OCI-LY7 (cell line): Measurements from ENCODE around the gene CHRNG. TPM values are rescaled to one million over a fixed set of nuclear protein-coding genes. Genes with fewer than 3 reads are reported as not detected.

Experiments used
- BruUV-seq: library from RNA; stranded (reverse); fragments of 400-500 nt; replicated peaks from 2 replicates; lab custom pipeline; 2021; lab: Mats Ljungman, UMichigan
- CTCF ChIA-PET: fragments of 300-600 bp; sonication (Branson Sonifier 250); formaldehyde crosslinking; loops from one replicate; lab custom pipeline; 2022; ENCODE audit warnings: antibody characterized with exemption; ENCODE audit not compliant: unreplicated experiment; lab: Charles Lee
- POLR2A ChIA-PET: fragments of 300-600 bp; sonication (Branson Sonifier 250); formaldehyde crosslinking; loops from one replicate; lab custom pipeline; 2022; ENCODE audit warnings: antibody characterized with exemption; lab: Charles Lee
- DNase-seq: peaks from one replicate; pipeline ENCODE4 v3.0.0-alpha.2; 2015; ENCODE audit warnings: low spot score
- H2AFZ ChIP-seq: fragments of 200-600 bp; sonication (generic), shearing (Covaris generic); 2 replicates; pipeline ENCODE4 v1.6.1; 2014; ENCODE audit warnings: mild to moderate bottlenecking, antibody characterized with exemption, low read length, moderate library complexity
- H3K27ac ChIP-seq: fragments of 200-600 bp; sonication (generic); 2 replicates; pipeline ENCODE4 v1.5.1; 2014; ENCODE audit warnings: mixed run types, low read depth, mild to moderate bottlenecking, moderate library complexity, low read length, inconsistent platforms; ENCODE audit not compliant: poor library complexity, severe bottlenecking
- H3K36me3 ChIP-seq: fragments of 200-600 bp; sonication (generic); 2 replicates; pipeline ENCODE4 v1.6.1; 2014; ENCODE audit warnings: mild to moderate bottlenecking, antibody characterized with exemption, low read length, moderate library complexity, mixed read lengths; ENCODE audit not compliant: insufficient read depth
- H3K4me1 ChIP-seq: fragments of 200-600 bp; sonication (generic); 2 replicates; pipeline ENCODE4 v1.5.1; 2014; ENCODE audit warnings: mild to moderate bottlenecking, low read length; ENCODE audit not compliant: insufficient read depth, poor library complexity, severe bottlenecking
- H3K4me2 ChIP-seq: fragments of 200-600 bp; sonication (generic); 2 replicates; pipeline ENCODE4 v1.6.1; 2014; ENCODE audit warnings: mild to moderate bottlenecking, low read length
- H3K4me3 ChIP-seq: fragments of 200-600 bp; sonication (generic); 2 replicates; pipeline ENCODE4 v1.5.1; 2014; ENCODE audit warnings: mild to moderate bottlenecking, low read depth, low read length; ENCODE audit not compliant: poor library complexity, severe bottlenecking
- H3K79me2 ChIP-seq: fragments of 200-600 bp; sonication (generic); 2 replicates; pipeline ENCODE4 v1.6.1; 2016; ENCODE audit warnings: low read depth, mild to moderate bottlenecking, low read length, moderate library complexity, mixed read lengths; ENCODE audit not compliant: insufficient read depth
- H3K9me2 ChIP-seq: fragments of 200-600 bp; sonication (generic); 2 replicates; pipeline ENCODE4 v1.6.1; 2016; ENCODE audit warnings: mild to moderate bottlenecking, low read length, mixed read lengths; ENCODE audit not compliant: insufficient read depth
- H3K9me3 ChIP-seq: fragments of 200-600 bp; sonication (generic); 2 replicates; pipeline ENCODE4 v1.6.1; 2014; ENCODE audit warnings: mild to moderate bottlenecking, mixed run types, low read length, mixed read lengths
- H4K20me1 ChIP-seq: fragments of 200-600 bp; sonication (generic); 2 replicates; pipeline ENCODE4 v1.6.1; 2014; ENCODE audit warnings: mild to moderate bottlenecking, antibody characterized with exemption, low read length, moderate library complexity, mixed read lengths; ENCODE audit not compliant: insufficient read depth
- EZH2phosphoT487 ChIP-seq: fragments of 200-600 bp; sonication (generic); IDR thresholded peaks from 2 replicates; pipeline ENCODE4 v1.6.1; 2018; ENCODE audit warnings: low read depth, borderline replicate concordance, mild to moderate bottlenecking, mixed run types, antibody characterized with exemption, low read length, moderate library complexity, mixed read lengths
- intact Hi-C: fragments of 100-400 bp; cut with micrococcal nuclease; formaldehyde crosslinking; loops from one replicate; pipeline ENCODE4 v1.10.0; 2022; ENCODE audit not compliant: unreplicated experiment
- total RNA-seq, 2 experiments: library from RNA; depleted of rRNA in 1 of 2; stranded (reverse); fragments of >200 nt in 1 of 2; shearing (Covaris generic) in 1 of 2; gene quantifications; 2 replicates each; pipeline ENCODE4 v1.2.3, GENCODE V29; 2014 to 2022
- TF ChIP-seq, protein P1 (sequence below): fragments of 200-600 bp; sonication (generic); conservative IDR thresholded peaks from 2 replicates; pipeline ENCODE4 v1.5.1; 2014; ENCODE audit warnings: mild to moderate bottlenecking, antibody characterized with exemption, low read length, moderate library complexity, mixed read lengths

Gene CHRNG
- total RNA-seq, 2 experiments from 2014 or later: not detected

- no TSS peak for BruUV-seq
- intact Hi-C loops: loop anchor here (10.0 kb wide), 1 partner anchor 160 kb away; no protein-coding TSS in a partner anchor
Measured at GRCh38 chr2:232525199-232525598, 14.3 kb upstream of the CHRNG start.

DNA sequence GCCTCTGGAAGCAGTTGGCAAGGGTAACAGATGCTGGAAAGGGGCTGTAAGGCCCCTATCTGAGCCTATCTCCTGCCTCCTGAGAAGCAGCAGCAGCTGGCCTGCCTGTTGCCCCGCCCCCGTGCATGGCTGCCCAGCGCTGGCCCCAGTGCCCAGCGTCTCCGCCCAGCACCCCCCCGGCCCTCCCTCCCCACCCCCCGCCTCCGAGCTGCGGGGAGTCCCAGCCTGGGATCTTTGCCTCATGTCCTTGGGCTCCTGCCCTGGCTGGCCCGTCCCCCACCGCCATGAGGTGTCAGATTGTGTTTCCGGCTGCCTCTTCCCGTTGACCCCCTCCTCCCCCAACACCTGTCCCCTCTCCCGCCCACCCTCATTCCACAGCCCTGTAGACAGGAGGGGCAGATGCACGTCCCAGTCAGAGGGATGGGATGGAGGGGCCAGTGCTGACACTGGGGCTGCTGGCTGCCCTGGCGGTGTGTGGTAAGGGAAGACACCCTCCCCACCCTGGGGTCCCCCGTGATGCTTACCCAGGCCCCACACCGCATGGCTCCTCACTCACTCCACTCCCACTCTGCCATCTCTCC is 13.6 kb upstream of the CHRNG start, which contains the start of gene CHRND:
TSS of gene CHRND (plus strand) at position 370 of the 581 bp plus-strand sequence. CDS start at position 426, 56 bp downstream.
- H3K9me3 ChIP-seq: no peaks in the 10 kb centered on the region
- DNase-seq: no peak
- H3K4me3 ChIP-seq: no peak within 1 kb of the TSS
- H3K9me2 ChIP-seq: no peaks in the 10 kb centered on the region
- intact Hi-C loops: loop anchor here (10.0 kb wide), 1 partner anchor 161 kb away; no protein-coding TSS in a partner anchor
- no peak within 1 kb of the TSS for H2AFZ ChIP-seq
- no peak within 1 kb of the TSS for H3K4me2 ChIP-seq
- no peaks in the 10 kb centered on the region for H4K20me1 ChIP-seq
- POLR2A ChIA-PET: no interaction called here
- H3K27ac ChIP-seq: no peak within 1 kb of the TSS
- CTCF ChIA-PET: no interaction called here
- no TSS peak for BruUV-seq
- H3K4me1 ChIP-seq: peaks cover 19% of the 10 kb centered on the region
- H3K79me2 ChIP-seq: no peaks in the 10 kb centered on the region
- no peak for TF ChIP-seq EZH2phosphoT487
- TF ChIP-seq, protein P1, sequence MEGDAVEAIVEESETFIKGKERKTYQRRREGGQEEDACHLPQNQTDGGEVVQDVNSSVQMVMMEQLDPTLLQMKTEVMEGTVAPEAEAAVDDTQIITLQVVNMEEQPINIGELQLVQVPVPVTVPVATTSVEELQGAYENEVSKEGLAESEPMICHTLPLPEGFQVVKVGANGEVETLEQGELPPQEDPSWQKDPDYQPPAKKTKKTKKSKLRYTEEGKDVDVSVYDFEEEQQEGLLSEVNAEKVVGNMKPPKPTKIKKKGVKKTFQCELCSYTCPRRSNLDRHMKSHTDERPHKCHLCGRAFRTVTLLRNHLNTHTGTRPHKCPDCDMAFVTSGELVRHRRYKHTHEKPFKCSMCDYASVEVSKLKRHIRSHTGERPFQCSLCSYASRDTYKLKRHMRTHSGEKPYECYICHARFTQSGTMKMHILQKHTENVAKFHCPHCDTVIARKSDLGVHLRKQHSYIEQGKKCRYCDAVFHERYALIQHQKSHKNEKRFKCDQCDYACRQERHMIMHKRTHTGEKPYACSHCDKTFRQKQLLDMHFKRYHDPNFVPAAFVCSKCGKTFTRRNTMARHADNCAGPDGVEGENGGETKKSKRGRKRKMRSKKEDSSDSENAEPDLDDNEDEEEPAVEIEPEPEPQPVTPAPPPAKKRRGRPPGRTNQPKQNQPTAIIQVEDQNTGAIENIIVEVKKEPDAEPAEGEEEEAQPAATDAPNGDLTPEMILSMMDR: no peak
- no peaks in the 10 kb centered on the region for H3K36me3 ChIP-seq

More at GRCh38 chr2:232525199-232525598, 14.3 kb upstream of the CHRNG start:
- CTCF ChIA-PET: no interaction called here
- no peak for DNase-seq
- Histone ChIP-seq H4K20me1 (no peaks in the 10 kb centered on the region), H3K36me3 (no peaks in the 10 kb centered on the region), H3K4me2 (no peak overlapping the region), H3K9me3 (no peaks in the 10 kb centered on the region), H3K4me1 (peaks cover 17% of the 10 kb centered on the region), H2AFZ (no peak overlapping the region), H3K4me3 (no peak overlapping the region), H3K9me2 (no peaks in the 10 kb centered on the region), H3K79me2 (no peaks in the 10 kb centered on the region), H3K27ac (no peak overlapping the region)
- TF ChIP-seq EZH2phosphoT487: no peak
- TF ChIP-seq, protein P1: no peak
- POLR2A ChIA-PET: no interaction called here

GRCh38 chr2:232526372-232526941 is 13.0 kb upstream of the CHRNG start:
- intact Hi-C loops: loop anchor here (10.0 kb wide), 1 partner anchor 162 kb away; no protein-coding TSS in a partner anchor
- Histone ChIP-seq H3K27ac (no peak overlapping the region), H3K4me1 (peaks cover 24% of the 10 kb centered on the region), H3K4me3 (no peak overlapping the region), H3K9me3 (no peaks in the 10 kb centered on the region), H3K36me3 (no peaks in the 10 kb centered on the region), H2AFZ (no peak overlapping the region), H3K79me2 (no peaks in the 10 kb centered on the region), H3K4me2 (no peak overlapping the region), H3K9me2 (no peaks in the 10 kb centered on the region), H4K20me1 (no peaks in the 10 kb centered on the region)
- TF ChIP-seq EZH2phosphoT487: no peak
- TF ChIP-seq, protein P1: no peak
- BruUV-seq: no TSS peak
- no peak for DNase-seq
- POLR2A ChIA-PET: interaction anchor here (0.6 kb wide), 1 partner anchor 1047 kb away, joined by 3 read pairs; no protein-coding TSS in a partner anchor
- CTCF ChIA-PET: no interaction called here
